IPS-18a (cell line): Measurements from ENCODE around the gene KRT3.

Experiments used
- H3K27ac ChIP-seq: one replicate; pipeline ENCODE4 v1.5.1; 2013; ENCODE audit warnings: low read length
- H3K27me3 ChIP-seq: one replicate; pipeline ENCODE4 v1.6.1; 2013; ENCODE audit warnings: mild to moderate bottlenecking, low read length; ENCODE audit not compliant: control insufficient read depth, insufficient read depth
- H3K36me3 ChIP-seq: one replicate; pipeline ENCODE4 v1.6.1; 2013; ENCODE audit warnings: low read depth, low read length; ENCODE audit not compliant: control insufficient read depth
- H3K4me1 ChIP-seq: one replicate; pipeline ENCODE4 v1.6.1; 2013; ENCODE audit warnings: low read depth, low read length; ENCODE audit not compliant: control insufficient read depth
- H3K4me3 ChIP-seq: one replicate; pipeline ENCODE4 v1.5.1; 2013; ENCODE audit warnings: low read length
- H3K9ac ChIP-seq: one replicate; pipeline ENCODE4 v1.6.1; 2013; ENCODE audit warnings: mild to moderate bottlenecking, low read length, moderate library complexity
- H3K9me3 ChIP-seq: one replicate; pipeline ENCODE4 v1.6.1; 2013; ENCODE audit warnings: low read depth, low read length; ENCODE audit not compliant: control insufficient read depth

Gene KRT3

DNA sequence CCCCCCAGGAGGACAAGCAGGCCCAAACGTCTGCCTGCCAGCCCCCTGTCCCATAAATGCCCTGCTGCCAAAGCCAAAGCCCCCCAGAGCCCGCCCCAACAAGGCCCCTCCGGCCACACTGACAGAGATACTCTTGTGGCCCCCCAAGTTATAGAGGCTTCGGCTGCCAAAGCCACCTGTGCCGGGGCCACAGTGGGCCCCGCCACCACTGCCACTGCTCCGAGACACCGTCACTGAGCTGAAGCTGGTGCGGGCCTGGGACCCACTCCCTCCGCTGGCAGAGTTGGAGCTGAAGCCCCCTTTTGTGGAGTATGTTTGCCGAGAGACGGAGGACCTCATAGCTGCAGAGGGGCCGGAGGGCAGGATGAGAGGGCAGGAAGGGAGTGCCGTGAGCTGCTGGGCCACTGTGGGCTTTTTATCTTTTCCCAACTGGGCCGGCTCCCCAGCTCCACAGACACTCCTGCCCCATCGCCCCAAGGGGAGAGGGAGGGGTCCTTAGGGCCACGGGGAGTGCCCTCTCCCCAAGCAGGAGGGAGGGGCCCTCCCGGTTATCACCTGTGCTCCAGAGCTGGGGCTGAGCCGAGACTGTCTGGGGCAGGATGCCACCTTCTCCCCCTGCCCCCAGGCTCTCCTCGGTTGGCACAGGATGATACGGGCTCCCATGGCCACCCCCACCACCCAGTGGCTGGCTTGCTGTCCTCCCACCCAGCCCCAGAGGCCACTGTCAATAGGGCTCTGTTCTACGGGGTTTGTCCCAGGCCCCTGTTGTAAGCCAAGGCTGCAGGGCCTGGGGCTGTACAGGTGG lies 38.2 kb upstream of the KRT3 start, which contains the start of gene KRT79:
Gene KRT79, minus strand, starts transcription at position 390 of the 805 bp plus-strand sequence. Its CDS starts 51 bp downstream, at position 339.
- Histone ChIP-seq H3K9ac (no peak within 1 kb of the TSS), H3K27ac (no peak within 1 kb of the TSS), H3K4me3 (no peak within 1 kb of the TSS), H3K4me1 (no peaks in the 10 kb centered on the region), H3K36me3 (no peaks in the 10 kb centered on the region), H3K27me3 (no peaks in the 10 kb centered on the region), H3K9me3 (no peaks in the 10 kb centered on the region)

DNA sequence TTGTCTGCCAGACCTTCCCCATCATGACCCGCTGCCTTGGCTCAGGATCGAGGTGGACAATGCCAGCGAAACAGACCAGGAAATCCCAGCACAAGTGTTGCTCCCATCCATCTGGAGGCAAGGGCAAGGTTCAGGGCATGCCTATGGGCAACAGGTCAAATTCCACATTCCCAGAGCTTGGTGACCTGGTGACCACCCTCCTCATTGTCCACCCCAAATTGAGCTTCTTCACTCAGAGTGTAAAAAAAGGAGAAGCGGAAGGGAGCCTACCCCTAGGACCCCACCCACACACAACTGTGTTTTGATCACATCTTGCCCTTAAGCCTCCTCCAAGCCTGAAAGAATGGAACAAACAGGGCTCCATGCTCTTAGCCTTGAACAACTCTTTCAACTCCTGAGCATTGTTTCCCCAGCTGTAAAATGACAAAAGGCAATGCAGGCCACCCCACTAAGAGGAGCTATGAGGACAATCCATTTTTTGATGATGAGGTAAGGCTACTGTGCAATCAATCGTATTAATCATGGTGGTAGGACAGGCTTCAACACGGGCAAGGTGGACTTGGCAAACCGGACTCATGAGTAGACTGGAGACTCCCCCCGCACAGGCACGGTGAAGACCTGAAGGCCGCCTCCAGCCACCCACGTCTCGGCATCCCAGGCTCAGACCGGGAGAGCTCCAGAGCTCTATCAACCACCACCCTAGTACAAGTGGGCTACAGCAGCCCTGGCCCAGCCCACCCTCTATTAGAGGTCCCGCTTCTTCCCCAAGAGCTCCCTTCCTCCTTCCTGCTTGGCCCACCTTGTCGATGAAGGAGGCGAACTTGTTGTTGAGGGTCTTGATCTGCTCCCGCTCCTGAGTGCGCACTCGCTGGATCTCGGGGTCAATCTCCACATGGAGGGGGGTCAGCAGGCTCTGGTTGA lies 37.3 kb upstream of the KRT3 start:
- H3K9ac ChIP-seq: no peak overlapping the region

DNA sequence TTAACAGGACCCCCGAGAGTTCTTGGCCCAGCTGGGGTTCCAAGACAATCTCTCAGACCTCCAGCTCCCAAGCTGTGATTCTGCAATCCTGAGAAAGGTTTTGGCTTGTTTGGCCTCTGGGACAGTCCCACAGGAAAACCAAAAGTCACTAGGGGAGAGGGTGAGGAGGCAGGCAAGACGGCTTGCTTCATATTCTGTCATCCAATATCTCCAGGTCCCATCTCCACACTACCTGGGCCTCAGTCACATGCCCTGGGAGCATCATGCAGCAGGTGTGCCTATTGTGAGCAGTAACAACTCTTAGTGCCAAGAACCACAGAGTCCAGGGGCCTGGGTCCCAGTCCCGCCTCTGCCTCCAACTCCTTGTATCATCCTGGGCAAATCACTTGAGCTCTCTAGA lies 36.5 kb upstream of the KRT3 start:
- no peak overlapping the region for H3K9ac ChIP-seq
- H3K36me3 ChIP-seq: no peaks in the 10 kb centered on the region
- no peaks in the 10 kb centered on the region for H3K9me3 ChIP-seq
- no peak overlapping the region for H3K27ac ChIP-seq
- H3K4me3 ChIP-seq: no peak overlapping the region
- H3K4me1 ChIP-seq: no peaks in the 10 kb centered on the region
- H3K27me3 ChIP-seq: no peaks in the 10 kb centered on the region

More for the DNA sequence above, 37.3 kb upstream of the KRT3 start:
- Histone ChIP-seq H3K4me3 (no peak overlapping the region), H3K4me1 (no peaks in the 10 kb centered on the region), H3K27ac (no peak overlapping the region), H3K36me3 (no peaks in the 10 kb centered on the region), H3K27me3 (no peaks in the 10 kb centered on the region), H3K9me3 (no peaks in the 10 kb centered on the region)

DNA sequence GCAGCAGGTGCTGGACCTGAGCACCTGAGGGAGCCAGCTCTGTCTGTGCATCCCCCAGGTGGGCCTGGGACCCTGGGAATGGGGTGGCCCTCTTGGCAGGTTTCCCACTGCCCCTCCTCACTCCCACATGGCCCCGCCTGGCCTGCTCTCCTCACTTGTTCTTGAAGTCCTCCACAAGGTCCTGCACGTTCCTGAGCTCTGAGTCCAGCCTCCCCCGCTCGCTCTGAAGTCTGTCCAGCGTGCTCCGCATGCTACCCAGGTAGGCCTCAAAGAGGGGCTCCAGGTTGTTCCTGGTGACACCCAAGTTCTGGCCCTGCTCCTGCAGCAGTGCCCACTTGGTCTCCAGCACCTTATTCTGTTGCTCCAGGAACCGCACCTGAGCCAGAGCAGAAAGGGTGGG lies 35.3 kb upstream of the KRT3 start:
- H3K9ac ChIP-seq: no peak overlapping the region
- H3K4me3 ChIP-seq: no peak overlapping the region
- H3K9me3 ChIP-seq: no peaks in the 10 kb centered on the region
- H3K27me3 ChIP-seq: no peaks in the 10 kb centered on the region
- no peak overlapping the region for H3K27ac ChIP-seq
- no peaks in the 10 kb centered on the region for H3K36me3 ChIP-seq
- H3K4me1 ChIP-seq: no peaks in the 10 kb centered on the region

DNA sequence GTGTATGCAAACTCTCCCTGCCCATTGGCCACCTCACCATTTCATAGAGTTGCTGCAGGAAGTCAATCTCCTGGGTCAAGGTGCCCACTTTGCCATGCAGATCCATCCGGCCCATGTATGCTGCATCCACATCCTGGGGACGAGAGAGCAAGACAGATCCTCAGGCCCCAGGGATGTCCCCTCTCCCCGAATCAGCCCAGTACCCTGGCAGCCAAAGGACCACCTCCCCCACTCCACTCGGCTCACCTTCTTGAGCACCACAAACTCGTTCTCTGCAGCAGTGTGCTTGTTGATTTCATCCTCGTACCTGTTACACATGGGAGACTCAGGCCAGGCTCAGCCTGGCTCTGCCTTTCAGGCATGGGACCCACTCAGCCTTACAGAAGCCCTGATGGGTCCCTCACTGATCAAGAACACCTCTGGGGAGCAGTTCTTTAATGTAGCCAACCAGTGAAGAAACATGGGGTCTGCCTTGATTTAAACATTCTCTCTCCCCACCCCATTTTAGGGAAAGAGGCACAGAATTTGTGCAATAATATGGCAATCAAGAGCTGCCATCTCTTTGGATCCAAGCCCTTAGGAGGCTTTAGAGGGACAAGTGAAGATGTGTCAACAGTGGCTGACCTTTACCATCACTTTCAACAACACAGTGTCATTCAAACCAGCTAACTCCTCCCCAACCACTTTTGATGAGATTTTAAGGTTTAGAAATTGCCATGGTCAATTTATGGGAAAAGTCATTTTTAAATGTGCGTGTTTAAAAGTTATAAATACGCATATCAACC lies 34.3 kb upstream of the KRT3 start:
- H3K4me3 ChIP-seq: no peak overlapping the region

DNA sequence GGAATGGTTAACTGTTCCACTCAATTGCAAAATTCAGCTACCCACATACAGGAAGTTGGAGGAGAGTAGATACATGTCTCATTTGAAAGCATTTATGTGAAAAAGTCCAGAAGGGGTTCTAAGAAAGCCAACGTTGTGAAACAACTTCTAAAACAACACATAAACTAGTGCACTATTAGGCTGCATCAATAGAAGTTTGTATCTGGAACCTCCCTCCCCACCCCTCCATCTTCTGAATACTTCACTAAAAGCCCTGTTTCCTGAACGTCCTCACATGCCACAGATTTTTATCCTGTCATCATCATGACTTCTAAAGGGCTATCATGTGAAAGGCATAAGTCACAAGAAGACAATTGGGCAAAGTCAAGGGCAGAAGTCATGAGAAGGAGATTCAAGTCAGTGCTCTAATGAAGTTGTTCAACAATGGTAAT lies 32.7 kb upstream of the KRT3 start:
- Histone ChIP-seq H3K27me3 (no peaks in the 10 kb centered on the region), H3K9ac (no peak overlapping the region), H3K4me3 (no peak overlapping the region), H3K36me3 (no peaks in the 10 kb centered on the region), H3K27ac (no peak overlapping the region), H3K9me3 (no peaks in the 10 kb centered on the region), H3K4me1 (no peaks in the 10 kb centered on the region)

More for the DNA sequence above, 34.3 kb upstream of the KRT3 start:
- Histone ChIP-seq H3K4me1 (no peaks in the 10 kb centered on the region), H3K27ac (no peak overlapping the region), H3K27me3 (no peaks in the 10 kb centered on the region), H3K9ac (no peak overlapping the region), H3K36me3 (no peaks in the 10 kb centered on the region), H3K9me3 (no peaks in the 10 kb centered on the region)

DNA sequence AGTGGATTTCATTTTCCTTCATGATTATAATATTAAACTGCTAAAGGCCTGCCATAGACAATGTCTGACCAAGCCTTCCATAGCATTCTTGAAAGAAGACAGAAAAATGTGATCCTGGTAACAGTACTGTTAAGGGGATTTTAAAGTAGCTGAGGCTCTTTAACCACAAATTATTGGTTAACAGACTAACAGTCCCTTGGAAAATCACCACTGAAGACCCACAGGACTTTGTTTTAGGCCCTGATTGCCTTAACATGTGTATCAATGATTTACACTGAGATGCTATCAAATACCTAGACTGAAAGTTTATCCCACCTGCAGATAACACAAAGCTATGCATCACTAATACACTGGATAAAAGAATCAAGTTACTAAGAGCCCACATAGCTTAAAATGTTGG lies 32.2 kb upstream of the KRT3 start:
- H3K9ac ChIP-seq: no peak overlapping the region

DNA sequence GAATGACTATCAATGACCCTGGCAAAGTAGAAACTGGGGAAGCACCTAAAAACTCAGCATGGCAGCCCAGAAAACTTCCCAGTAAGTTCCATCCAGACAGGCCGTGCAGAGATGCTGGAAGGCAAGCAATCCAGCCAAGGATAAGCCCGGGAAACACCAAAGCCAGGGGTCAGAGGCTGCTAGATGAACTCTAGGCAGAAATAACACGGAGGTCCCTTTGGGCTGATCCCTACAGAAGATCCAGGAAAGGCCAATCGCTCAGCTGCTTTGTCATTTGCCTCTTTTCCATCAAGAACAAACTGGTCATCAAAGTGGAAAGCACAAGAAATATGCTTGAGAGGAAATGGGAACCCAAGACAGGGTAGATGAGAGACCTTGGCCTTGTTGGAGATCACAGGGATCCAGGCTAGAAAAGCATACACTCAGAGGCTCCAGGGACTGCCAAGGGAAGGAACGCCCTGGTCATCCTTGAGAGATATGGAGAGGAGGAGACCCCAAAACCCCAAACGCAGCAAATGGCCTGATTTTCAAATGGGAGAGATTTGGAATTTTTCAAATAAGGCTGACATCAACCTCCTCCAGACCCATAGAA lies 31.7 kb upstream of the KRT3 start:
- Histone ChIP-seq H3K27ac (no peak overlapping the region), H3K9me3 (no peaks in the 10 kb centered on the region), H3K4me3 (no peak overlapping the region), H3K4me1 (no peaks in the 10 kb centered on the region), H3K36me3 (no peaks in the 10 kb centered on the region), H3K27me3 (no peaks in the 10 kb centered on the region), H3K9ac (no peak overlapping the region)

More for the DNA sequence above, 32.2 kb upstream of the KRT3 start:
- Histone ChIP-seq H3K4me1 (no peaks in the 10 kb centered on the region), H3K4me3 (no peak overlapping the region), H3K9me3 (no peaks in the 10 kb centered on the region), H3K36me3 (no peaks in the 10 kb centered on the region), H3K27ac (no peak overlapping the region), H3K27me3 (no peaks in the 10 kb centered on the region)

DNA sequence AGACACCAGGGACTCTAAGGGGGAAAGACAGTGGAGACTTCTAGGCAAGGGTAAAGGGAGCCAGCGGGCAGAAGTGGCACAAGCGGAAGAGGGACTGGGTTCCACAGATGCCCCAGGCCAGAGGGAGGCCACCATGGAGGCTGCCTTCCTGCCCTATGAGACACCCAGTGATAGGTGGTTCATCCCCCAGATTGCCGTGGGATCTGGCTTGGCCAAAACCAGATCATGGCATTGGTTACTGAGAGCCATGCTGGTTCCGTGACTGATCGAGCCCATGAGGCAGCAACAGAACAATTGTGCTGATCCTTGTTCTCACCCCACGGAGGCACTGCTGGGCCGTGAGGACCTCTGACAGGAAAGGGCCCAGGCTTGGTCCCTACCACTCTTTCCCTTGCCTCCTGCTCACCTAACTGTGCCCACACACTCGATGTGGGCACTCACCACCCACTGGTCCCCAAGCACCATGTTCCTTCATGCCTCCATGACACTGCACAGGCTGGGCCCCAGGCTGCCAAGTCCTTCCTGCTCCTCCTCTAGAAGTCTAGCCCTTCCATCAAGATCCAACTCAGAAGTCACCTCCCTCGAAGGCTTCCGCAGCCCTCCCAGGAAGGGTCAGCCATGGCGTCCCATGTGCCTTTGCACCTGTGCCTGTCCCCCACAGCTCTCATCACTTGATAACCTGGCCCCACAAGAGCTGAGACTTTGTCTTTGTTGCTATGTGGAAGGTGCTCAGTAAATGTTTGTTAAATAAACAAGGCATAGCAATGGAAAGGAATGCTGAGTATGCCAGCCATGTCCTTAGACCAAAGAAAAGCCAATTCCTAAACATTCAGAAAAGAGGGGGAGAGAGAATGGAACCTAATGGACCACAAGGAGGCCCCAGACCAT lies 30.9 kb upstream of the KRT3 start:
- no peaks in the 10 kb centered on the region for H3K36me3 ChIP-seq
- no peaks in the 10 kb centered on the region for H3K27me3 ChIP-seq
- no peaks in the 10 kb centered on the region for H3K9me3 ChIP-seq
- no peak overlapping the region for H3K9ac ChIP-seq
- H3K27ac ChIP-seq: no peak overlapping the region
- H3K4me1 ChIP-seq: no peaks in the 10 kb centered on the region
- H3K4me3 ChIP-seq: no peak overlapping the region

DNA sequence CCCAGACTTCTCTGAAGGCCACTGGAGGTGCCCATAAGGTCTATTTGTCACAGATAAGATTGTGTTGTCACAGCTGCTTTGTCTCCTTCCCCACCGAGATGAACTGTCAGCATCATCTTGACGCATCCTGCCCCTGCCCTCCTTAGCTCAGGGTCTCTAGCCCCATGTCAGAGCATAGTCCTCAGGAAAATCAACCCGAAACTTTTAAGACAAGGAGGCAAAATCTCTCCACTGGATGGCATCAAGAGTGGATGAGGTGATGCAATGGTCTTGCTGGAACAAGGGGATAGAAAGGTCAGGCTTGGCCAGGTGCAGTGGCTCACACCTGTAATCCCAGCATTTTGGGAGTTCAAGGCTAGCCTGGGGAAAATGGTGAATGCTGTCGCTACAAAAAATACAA lies 30.0 kb upstream of the KRT3 start:
- no peaks in the 10 kb centered on the region for H3K36me3 ChIP-seq
- H3K27ac ChIP-seq: no peak overlapping the region
- no peaks in the 10 kb centered on the region for H3K27me3 ChIP-seq
- H3K4me1 ChIP-seq: no peaks in the 10 kb centered on the region
- no peak overlapping the region for H3K4me3 ChIP-seq
- H3K9ac ChIP-seq: no peak overlapping the region
- H3K9me3 ChIP-seq: no peaks in the 10 kb centered on the region
